ENCODE results near the gene TMPRSS3. TPM values are rescaled to one million over a fixed set of nuclear protein-coding genes. Genes with fewer than 3 reads are reported as not detected.

Gene TMPRSS3
- polyA plus RNA-seq, 1 experiment, result not detected

- Histone ChIP-seq H3K36me3 (ENCODE audit: control insufficient read depth, insufficient read depth, low read length) (no peaks in the 10 kb centered on the region), H3K4me3 (ENCODE audit: low read depth, low read length) (no peak overlapping the region), H3K27me3 (ENCODE audit: control insufficient read depth, insufficient read depth, low read length) (peaks cover under 1% of the 10 kb centered on the region)
- TF ChIP-seq, protein P1, sequence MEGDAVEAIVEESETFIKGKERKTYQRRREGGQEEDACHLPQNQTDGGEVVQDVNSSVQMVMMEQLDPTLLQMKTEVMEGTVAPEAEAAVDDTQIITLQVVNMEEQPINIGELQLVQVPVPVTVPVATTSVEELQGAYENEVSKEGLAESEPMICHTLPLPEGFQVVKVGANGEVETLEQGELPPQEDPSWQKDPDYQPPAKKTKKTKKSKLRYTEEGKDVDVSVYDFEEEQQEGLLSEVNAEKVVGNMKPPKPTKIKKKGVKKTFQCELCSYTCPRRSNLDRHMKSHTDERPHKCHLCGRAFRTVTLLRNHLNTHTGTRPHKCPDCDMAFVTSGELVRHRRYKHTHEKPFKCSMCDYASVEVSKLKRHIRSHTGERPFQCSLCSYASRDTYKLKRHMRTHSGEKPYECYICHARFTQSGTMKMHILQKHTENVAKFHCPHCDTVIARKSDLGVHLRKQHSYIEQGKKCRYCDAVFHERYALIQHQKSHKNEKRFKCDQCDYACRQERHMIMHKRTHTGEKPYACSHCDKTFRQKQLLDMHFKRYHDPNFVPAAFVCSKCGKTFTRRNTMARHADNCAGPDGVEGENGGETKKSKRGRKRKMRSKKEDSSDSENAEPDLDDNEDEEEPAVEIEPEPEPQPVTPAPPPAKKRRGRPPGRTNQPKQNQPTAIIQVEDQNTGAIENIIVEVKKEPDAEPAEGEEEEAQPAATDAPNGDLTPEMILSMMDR (IDR thresholded peaks at IDR 0.05; ENCODE audit: insufficient read depth, low read depth, low read length), result no peak
- ChIA-PET CTCF (no interaction called here), POLR2A (no interaction called here)
- DNase-seq (ENCODE audit: low read depth), result no peak
Measured at GRCh38 chr21:42332557-42333317, 63.1 kb downstream of the TMPRSS3 start.

GRCh38 chr21:42331660-42332059 is 64.2 kb downstream of the TMPRSS3 start:
- TF ChIP-seq, protein P1 (IDR thresholded peaks at IDR 0.05; ENCODE audit: insufficient read depth, low read depth, low read length), result no peak
- Histone ChIP-seq H3K4me3 (ENCODE audit: low read depth, low read length) (no peak overlapping the region), H3K27me3 (ENCODE audit: control insufficient read depth, insufficient read depth, low read length) (no peaks in the 10 kb centered on the region; the same call in 1 of the 2 replicates), H3K36me3 (ENCODE audit: control insufficient read depth, insufficient read depth, low read length) (no peaks in the 10 kb centered on the region)
- POLR2A ChIA-PET, result no interaction called here
- CTCF ChIA-PET, result interaction anchor here (0.6 to 1.2 kb wide), 3 partner anchors 9 to 21 kb away, joined by 3 read pairs; no protein-coding TSS in a partner anchor
- no peak for DNase-seq (ENCODE audit: low read depth)

GRCh38 chr21:42330380-42331371 is 65.2 kb downstream of the TMPRSS3 start:
- CTCF ChIA-PET, result interaction anchor here (0.6 to 1.2 kb wide), 3 partner anchors 8 to 20 kb away, joined by 3 read pairs; no protein-coding TSS in a partner anchor
- Histone ChIP-seq H3K27me3 (ENCODE audit: control insufficient read depth, insufficient read depth, low read length) (no peaks in the 10 kb centered on the region), H3K36me3 (ENCODE audit: control insufficient read depth, insufficient read depth, low read length) (no peaks in the 10 kb centered on the region), H3K4me3 (ENCODE audit: low read depth, low read length) (no peak overlapping the region)
- TF ChIP-seq, protein P1 (IDR thresholded peaks at IDR 0.05; ENCODE audit: insufficient read depth, low read depth, low read length), result no peak
- POLR2A ChIA-PET, result no interaction called here
- no peak for DNase-seq (ENCODE audit: low read depth)

- TF ChIP-seq, protein P1 (IDR thresholded peaks at IDR 0.05; ENCODE audit: insufficient read depth, low read depth, low read length), result no peak
- no peak for DNase-seq (ENCODE audit: low read depth)
- H3K27me3 ChIP-seq (ENCODE audit: control insufficient read depth, insufficient read depth, low read length), result peaks cover 2% of the 10 kb centered on the region
- H3K4me3 ChIP-seq (ENCODE audit: low read depth, low read length), result no peak overlapping the region
- ChIA-PET CTCF (interaction anchor here (3.1 kb wide), 1 partner anchor 15 kb away, joined by 12 read pairs; no protein-coding TSS in a partner anchor), POLR2A (no interaction called here)
- H3K36me3 ChIP-seq (ENCODE audit: control insufficient read depth, insufficient read depth, low read length), result no peaks in the 10 kb centered on the region
Measured at GRCh38 chr21:42324896-42325295, 71.0 kb downstream of the TMPRSS3 start.

Small RNAs within 50 kb of the gene (small RNA-seq; reads per million reads assigned to genes)
- gene RNU6-1149P (ENCODE audit: insufficient read length, low read depth, low replicate concordance), result not detected

Other genes with a start within 250 kb of the TMPRSS3 start
- 0.15 and 0.29 TPM in 2 replicates for gene ABCG1, start 176.9 kb downstream of the TMPRSS3 start, polyA plus RNA-seq (2011; rRNA removed)
- gene TFF3, start 80.6 kb downstream of the TMPRSS3 start, polyA plus RNA-seq (2011; rRNA removed), result not detected in 2 replicates
- not detected in 2 replicates for gene TFF2, start 45.1 kb downstream of the TMPRSS3 start, polyA plus RNA-seq (2011; rRNA removed)
- gene TFF1, start 29.5 kb downstream of the TMPRSS3 start, polyA plus RNA-seq (2011; rRNA removed), result not detected in 2 replicates
- gene UBASH3A, start 7.8 kb upstream of the TMPRSS3 start, polyA plus RNA-seq (2011; rRNA removed), result not detected in 2 replicates
- 0.06 and 0.11 TPM in 2 replicates for gene RSPH1, start 100.2 kb upstream of the TMPRSS3 start, polyA plus RNA-seq (2011; rRNA removed)
- 0.49 and 0.88 TPM in 2 replicates for gene SLC37A1, start 117.8 kb upstream of the TMPRSS3 start, polyA plus RNA-seq (2011; rRNA removed)

Data from BJ (cell line).